Parathyroid adenoma (tissue), 2 donors: ENCODE results near the gene RNF112.
"Not testable (repeated sequence)": the region's sequence is repeated elsewhere in the genome, so short reads cannot be mapped to it uniquely, and the experiment has no call there.

Source experiments
- H2AFZ ChIP-seq: fragments of 300-600 bp; sonication (generic); one replicate; pipeline ENCODE4 v1.7.0; 2017; ENCODE audit warnings: antibody characterized with exemption, mild to moderate bottlenecking
- H3K27ac ChIP-seq: fragments of 300-600 bp; sonication (generic); one replicate; pipeline ENCODE4 v1.7.0; 2017
- H3K27me3 ChIP-seq: fragments of 300-600 bp; sonication (generic); one replicate; pipeline ENCODE4 v1.7.0; 2017; ENCODE audit warnings: low read length; ENCODE audit not compliant: control insufficient read depth, insufficient read depth
- H3K36me3 ChIP-seq: fragments of 300-600 bp; sonication (generic); one replicate; pipeline ENCODE4 v1.7.0; 2017; ENCODE audit warnings: low read length; ENCODE audit not compliant: control insufficient read depth, insufficient read depth
- H3K4me1 ChIP-seq: fragments of 300-600 bp; sonication (generic); one replicate; pipeline ENCODE4 v1.7.0; 2017; ENCODE audit warnings: control low read depth
- H3K4me2 ChIP-seq: fragments of 300-600 bp; sonication (generic); one replicate; pipeline ENCODE4 v1.7.0; 2017; ENCODE audit warnings: low read length
- H3K4me3 ChIP-seq: fragments of 300-600 bp; sonication (generic); one replicate; pipeline ENCODE4 v1.7.0; 2017; ENCODE audit warnings: low read depth, low read length
- H3K79me2 ChIP-seq: fragments of 300-600 bp; sonication (generic); one replicate; pipeline ENCODE4 v1.7.0; 2017; ENCODE audit warnings: control low read depth
- H3K9ac ChIP-seq: fragments of 300-600 bp; sonication (generic); one replicate; pipeline ENCODE4 v1.7.0; 2017; ENCODE audit warnings: mild to moderate bottlenecking
- H3K9me3 ChIP-seq: fragments of 300-600 bp; sonication (generic); one replicate; pipeline ENCODE4 v1.7.0; 2017; ENCODE audit warnings: low read length; ENCODE audit not compliant: control insufficient read depth
- TF ChIP-seq, protein P1 (sequence below): fragments of 300-600 bp; sonication (generic); IDR thresholded peaks from one replicate; pipeline ENCODE4 v1.7.0; 2017; ENCODE audit warnings: antibody characterized with exemption, mild to moderate bottlenecking
- donor health status: primary hyperparathyroidism.

Gene RNF112

DNA sequence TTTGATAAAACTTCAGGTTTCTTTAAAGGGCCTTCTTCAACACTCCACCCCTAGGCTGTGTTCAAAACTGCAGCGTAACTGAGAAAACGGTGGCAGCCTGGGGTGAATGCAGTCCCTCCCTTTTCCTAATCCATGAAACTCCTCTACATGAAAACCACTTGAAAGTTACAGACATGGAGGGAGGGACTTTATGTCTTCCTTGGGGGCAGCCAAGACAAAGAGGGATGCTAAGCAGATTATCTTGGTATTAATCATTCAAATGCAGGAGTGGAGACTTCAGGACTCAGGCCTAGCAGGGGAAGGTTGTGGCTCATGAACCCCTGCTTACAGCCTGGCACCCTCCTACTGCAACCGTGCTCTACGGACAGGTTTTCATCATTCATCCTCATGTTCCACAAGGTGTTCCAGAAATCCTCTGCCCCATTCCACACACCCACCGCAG, 46.8 kb downstream of the RNF112 start:
- Histone ChIP-seq H3K9me3 (no peaks in the 10 kb centered on the region), H3K4me3 (no peak overlapping the region), H3K4me1 (peaks cover 9% of the 10 kb centered on the region), H3K27ac (no peak overlapping the region), H3K36me3 (no peaks in the 10 kb centered on the region), H3K27me3 (no peaks in the 10 kb centered on the region), H2AFZ (no peak overlapping the region), H3K9ac (no peak overlapping the region), H3K79me2 (no peaks in the 10 kb centered on the region), H3K4me2 (no peak overlapping the region)
- TF ChIP-seq, protein P1, sequence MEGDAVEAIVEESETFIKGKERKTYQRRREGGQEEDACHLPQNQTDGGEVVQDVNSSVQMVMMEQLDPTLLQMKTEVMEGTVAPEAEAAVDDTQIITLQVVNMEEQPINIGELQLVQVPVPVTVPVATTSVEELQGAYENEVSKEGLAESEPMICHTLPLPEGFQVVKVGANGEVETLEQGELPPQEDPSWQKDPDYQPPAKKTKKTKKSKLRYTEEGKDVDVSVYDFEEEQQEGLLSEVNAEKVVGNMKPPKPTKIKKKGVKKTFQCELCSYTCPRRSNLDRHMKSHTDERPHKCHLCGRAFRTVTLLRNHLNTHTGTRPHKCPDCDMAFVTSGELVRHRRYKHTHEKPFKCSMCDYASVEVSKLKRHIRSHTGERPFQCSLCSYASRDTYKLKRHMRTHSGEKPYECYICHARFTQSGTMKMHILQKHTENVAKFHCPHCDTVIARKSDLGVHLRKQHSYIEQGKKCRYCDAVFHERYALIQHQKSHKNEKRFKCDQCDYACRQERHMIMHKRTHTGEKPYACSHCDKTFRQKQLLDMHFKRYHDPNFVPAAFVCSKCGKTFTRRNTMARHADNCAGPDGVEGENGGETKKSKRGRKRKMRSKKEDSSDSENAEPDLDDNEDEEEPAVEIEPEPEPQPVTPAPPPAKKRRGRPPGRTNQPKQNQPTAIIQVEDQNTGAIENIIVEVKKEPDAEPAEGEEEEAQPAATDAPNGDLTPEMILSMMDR, result no peak

DNA sequence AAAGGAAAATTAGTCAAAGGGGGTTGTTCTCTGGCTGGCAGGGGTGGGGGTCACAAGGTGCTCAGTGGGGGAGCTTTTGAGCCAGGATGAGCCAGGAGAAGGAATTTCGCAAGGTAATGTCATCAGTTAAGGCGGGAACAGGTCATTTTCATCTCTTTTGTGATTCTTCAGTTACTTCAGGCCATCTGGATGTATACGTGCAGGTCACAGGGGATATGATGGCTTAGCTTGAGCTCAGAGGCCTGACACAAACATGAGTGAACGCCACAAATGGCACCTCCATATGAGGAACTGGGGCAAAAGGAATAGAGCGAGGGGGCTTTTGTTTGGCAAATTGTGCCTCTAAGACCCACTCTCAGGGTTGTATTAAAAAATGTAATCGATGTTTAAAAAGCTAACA, 47.4 kb downstream of the RNF112 start:
- not testable (repeated sequence) for H3K4me3 ChIP-seq, H3K36me3 ChIP-seq, H3K4me2 ChIP-seq, H2AFZ ChIP-seq, H3K27ac ChIP-seq, H3K4me1 ChIP-seq, H3K79me2 ChIP-seq, H3K27me3 ChIP-seq, H3K9ac ChIP-seq, H3K9me3 ChIP-seq

DNA sequence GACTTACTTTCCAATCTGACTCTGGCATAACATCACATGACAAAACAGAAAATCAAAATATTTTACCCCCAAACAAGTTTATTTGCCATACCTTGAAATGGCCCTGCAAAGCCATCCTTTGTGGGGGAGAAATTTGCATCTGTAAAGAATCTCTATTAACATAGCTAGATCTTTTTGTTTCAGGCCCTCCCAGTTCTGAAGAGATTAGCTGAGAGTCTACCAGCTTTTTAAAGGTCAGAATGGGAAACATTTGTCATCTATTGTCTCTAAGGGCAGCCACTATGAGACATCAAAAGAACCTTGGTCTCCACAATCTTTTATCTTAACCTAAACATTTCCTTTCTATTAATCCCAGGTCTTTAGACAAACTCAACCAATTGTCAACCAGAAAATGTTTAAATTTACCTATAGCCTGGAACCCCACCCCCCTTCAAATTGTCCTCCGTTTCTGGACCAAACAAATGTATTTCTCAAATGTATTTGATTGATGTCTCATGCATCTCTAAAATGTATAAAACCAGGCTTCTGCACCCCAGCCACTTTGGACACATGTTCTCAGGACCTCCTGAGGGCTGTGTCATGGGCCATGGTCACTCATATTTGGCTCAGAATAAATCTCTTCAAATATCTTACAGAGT, 48.1 kb downstream of the RNF112 start:
- not testable (repeated sequence) for H3K27ac ChIP-seq, H2AFZ ChIP-seq, H3K4me2 ChIP-seq, H3K36me3 ChIP-seq, H3K9ac ChIP-seq, H3K4me1 ChIP-seq, H3K27me3 ChIP-seq, H3K4me3 ChIP-seq, H3K79me2 ChIP-seq, H3K9me3 ChIP-seq

DNA sequence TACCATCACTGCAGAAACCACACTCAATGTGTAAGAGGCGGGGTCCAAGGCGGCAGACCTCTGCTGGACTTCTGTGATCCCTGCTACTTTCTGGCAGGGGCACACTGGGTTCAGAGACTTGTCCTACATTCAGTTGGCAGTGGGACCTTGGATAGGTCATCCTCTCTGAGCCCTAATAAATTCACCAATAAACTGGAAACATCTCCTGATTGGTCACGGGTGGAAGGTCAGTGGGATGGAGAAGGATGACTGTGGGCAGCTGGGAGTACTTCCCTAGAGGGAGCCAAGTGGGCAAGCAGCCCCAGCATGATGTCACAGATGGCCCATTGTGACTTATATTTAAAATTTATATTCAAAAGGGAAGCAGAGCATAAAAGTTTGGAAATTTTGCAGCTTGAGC, 49.7 kb downstream of the RNF112 start:
- Histone ChIP-seq H2AFZ (no peak overlapping the region), H3K9me3 (no peaks in the 10 kb centered on the region), H3K9ac (no peak overlapping the region), H3K4me1 (peaks cover 9% of the 10 kb centered on the region), H3K27ac (no peak overlapping the region), H3K4me2 (no peak overlapping the region), H3K79me2 (no peaks in the 10 kb centered on the region), H3K27me3 (no peaks in the 10 kb centered on the region), H3K36me3 (no peaks in the 10 kb centered on the region), H3K4me3 (no peak overlapping the region)
- TF ChIP-seq, protein P1, result no peak

DNA sequence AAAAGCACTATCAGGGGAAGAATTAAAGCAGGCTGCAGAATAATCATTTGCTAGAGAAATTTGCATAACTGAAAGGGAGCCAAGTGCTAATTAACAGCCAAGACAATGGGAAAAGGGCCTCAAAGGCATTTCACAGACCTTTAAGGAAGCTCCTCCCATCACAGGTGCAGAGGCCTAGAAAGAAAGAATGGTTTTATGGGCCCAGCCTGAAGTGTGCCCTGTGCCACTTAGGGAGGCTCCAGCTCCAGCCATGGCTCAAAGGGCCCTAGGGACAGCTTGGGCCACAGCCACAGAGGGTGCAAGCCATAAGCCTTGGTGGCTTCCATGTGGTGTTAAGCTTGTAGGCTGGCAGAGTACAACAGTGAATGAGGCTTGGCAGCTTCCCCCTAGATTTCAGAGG, 50.1 kb downstream of the RNF112 start:
- no peaks in the 10 kb centered on the region for H3K27me3 ChIP-seq
- no peak overlapping the region for H3K4me2 ChIP-seq
- no peak overlapping the region for H3K4me3 ChIP-seq
- TF ChIP-seq, protein P1, result no peak
- no peak overlapping the region for H2AFZ ChIP-seq
- no peaks in the 10 kb centered on the region for H3K36me3 ChIP-seq
- no peak overlapping the region for H3K27ac ChIP-seq
- no peaks in the 10 kb centered on the region for H3K9me3 ChIP-seq
- no peaks in the 10 kb centered on the region for H3K79me2 ChIP-seq
- H3K4me1 ChIP-seq, result peaks cover 9% of the 10 kb centered on the region
- no peak overlapping the region for H3K9ac ChIP-seq

DNA sequence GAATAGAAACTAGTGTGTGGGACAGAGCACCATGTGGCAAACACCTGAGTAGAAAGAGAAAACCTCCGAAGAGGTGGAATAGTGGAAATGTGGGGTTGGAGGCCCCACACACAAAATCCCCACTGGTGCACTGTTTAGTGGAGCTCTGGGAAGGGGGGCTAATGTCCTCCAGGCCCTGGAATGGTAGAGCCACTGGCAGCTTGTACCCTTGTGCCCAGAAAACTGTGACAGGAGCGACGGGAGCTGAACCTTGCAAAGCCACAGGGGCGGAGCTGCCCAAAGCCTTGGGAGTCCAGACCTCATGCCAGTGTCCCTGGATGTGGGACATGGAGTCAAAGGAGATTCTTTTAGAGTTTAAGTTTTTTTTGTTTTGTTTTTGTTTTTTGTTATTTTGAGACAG, 50.6 kb downstream of the RNF112 start:
- Histone ChIP-seq H3K27me3 (no peaks in the 10 kb centered on the region), H3K27ac (no peak overlapping the region), H3K9ac (no peak overlapping the region), H3K9me3 (no peaks in the 10 kb centered on the region), H2AFZ (no peak overlapping the region), H3K4me2 (no peak overlapping the region), H3K4me1 (peaks cover 9% of the 10 kb centered on the region), H3K79me2 (no peaks in the 10 kb centered on the region), H3K36me3 (no peaks in the 10 kb centered on the region), H3K4me3 (no peak overlapping the region)
- TF ChIP-seq, protein P1, result no peak

DNA sequence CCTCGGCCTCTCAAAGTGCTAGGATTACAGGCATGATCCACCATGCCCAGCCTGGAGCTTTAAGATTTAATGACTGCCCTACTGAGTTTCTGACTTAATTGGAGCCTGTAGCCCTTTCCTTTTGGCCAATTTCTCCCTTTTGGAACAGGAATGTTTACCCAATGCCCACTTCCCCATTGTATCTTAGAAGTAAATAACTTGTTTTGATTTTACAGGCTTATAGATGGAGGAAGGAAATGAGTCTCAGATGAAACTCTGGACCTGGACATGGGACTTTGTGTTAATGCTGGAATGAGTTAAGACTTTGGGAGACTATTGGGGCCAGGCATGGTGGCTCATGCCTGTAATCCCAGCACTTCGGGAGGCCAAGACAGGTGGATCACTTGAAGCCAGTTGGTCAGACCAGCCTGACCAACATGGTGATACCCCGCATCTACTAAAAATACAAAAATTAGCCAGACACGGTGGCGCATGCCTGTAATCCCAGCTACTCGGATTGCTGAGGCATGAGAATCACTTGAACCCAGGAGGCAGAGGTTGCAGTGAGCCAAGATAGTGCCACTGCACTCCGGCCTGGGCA, 51.5 kb downstream of the RNF112 start:
- not testable (repeated sequence) for H3K9me3 ChIP-seq, H3K4me1 ChIP-seq, H2AFZ ChIP-seq, H3K9ac ChIP-seq, H3K4me3 ChIP-seq, H3K27ac ChIP-seq, H3K4me2 ChIP-seq, H3K27me3 ChIP-seq, H3K79me2 ChIP-seq, H3K36me3 ChIP-seq
